NCI-H526 (cell line): ENCODE data around the gene VMAC.

Experiments
- DNase-seq, 2 experiments: peaks; one replicate each; lab custom pipeline; 2025; lab: John Stamatoyannopoulos, UW

VMAC gene

GRCh38 chr19:5929179-5929578 lies 24.5 kb downstream of the VMAC start:
- no peak for DNase-seq

DNA sequence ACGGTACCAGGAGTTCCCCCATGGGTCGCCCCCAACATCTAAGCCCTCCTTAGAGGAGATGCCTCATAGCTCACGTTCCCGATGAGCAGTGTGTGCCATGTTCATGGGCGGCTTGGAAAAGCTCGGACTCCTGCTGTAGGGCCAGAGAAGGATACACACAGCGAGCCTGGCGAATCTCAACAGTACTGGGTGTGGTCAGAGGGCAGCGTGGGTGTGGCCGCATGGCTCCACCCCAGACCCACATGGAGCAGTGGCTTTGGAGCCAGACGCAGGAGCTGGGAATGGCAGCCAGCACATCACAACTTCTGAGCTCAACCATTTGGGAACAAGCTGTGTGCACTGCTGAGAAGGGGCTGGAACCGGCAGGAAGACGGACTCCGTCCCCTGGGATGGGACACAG lies 25.0 kb downstream of the VMAC start:
- no peak for DNase-seq

DNA sequence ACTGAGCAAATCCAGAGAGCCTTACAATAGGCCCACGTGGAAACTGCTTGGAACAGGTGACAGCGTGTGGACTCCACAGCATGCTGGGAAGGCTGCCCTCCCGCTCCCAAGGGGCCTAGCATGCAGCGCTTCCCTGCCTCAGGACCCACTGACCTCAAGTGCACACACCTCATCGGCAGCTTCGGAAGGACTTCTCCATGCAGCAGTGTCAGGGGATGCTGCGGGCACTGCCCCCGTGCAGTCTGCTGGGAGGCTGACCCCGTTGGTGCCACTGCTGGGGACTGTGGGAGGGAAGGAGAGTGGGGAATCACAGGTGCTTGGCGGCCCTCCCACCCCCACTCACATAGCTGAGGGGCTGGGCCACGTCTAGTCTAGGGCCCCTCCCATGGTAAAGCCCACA lies 26.6 kb downstream of the VMAC start:
- DNase-seq: no peak

DNA sequence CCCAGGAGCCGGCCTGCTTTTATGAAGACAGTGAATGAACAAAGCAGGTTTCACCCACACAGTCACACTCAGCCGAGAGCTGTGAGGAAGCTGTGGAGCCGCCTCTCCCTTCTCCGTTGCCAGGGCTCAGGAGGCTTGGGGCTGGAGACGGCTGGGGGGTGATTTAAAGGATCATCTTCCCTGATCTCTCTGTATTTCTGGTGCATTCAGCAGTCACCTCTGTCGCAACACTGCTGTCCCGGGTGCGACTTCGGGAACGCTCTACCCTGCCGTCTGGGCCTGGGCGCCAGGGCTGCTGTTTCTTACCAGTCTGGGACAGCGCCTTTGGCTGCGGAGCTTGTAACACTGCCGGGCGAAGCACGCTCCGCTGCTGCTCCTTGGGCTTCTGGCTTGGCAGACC lies 27.5 kb downstream of the VMAC start:
- no peak for DNase-seq

- DNase-seq: no peak
Observed at GRCh38 chr19:5932609-5933262, 28.1 kb downstream of the VMAC start.

DNA sequence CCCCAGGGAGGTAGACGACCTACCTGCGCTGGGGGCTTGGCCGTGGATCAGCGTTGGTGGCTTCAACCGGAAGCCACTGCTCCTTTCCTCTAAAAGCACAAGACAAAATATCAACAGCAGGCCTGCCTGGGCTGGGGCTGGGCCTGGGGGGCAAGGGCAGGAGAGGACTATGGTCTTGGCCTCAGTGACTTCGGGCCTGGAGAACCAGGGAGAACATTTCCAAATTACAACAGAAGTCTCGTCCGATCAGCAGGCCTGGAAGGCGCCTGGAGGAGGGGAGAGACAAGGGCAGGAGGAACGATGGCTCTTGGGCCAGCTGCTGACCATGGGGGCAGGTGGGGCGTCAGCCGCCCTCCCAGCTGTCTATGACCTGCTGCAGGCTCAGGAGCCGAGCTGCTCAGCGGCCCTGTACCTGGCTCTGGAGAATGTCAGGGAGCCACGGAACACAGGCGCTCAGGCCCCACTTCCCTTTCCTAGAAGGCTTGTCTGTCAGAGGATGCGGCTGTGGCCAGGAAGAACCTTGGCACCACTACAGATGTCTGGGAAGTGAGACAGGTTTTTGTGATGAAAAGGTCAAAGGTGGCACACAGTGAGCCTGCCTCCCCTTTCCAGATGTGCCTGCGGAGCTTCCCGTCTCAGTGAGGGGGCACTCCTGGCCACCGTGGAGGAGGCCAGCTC lies 28.9 kb downstream of the VMAC start:
- no peak for DNase-seq

DNA sequence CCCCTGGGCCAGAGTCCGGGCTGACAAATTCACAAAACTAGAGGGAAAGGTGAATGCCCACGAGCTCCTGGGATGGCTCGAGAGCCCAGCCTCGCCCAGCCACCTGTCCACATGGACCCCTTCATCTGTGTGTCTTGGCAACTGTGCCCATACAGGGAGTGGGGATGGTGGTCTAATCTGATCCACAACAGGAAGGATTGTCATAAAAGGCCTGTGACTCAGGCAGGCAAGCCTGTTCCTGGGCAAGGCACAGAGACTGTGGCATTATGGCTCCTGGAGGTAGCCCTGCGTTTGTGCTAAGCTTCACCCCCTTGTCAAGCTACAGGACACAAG lies 29.4 kb downstream of the VMAC start:
- DNase-seq: no peak

- no peak for DNase-seq
Observed at GRCh38 chr19:5934774-5935472, 30.3 kb downstream of the VMAC start.

DNA sequence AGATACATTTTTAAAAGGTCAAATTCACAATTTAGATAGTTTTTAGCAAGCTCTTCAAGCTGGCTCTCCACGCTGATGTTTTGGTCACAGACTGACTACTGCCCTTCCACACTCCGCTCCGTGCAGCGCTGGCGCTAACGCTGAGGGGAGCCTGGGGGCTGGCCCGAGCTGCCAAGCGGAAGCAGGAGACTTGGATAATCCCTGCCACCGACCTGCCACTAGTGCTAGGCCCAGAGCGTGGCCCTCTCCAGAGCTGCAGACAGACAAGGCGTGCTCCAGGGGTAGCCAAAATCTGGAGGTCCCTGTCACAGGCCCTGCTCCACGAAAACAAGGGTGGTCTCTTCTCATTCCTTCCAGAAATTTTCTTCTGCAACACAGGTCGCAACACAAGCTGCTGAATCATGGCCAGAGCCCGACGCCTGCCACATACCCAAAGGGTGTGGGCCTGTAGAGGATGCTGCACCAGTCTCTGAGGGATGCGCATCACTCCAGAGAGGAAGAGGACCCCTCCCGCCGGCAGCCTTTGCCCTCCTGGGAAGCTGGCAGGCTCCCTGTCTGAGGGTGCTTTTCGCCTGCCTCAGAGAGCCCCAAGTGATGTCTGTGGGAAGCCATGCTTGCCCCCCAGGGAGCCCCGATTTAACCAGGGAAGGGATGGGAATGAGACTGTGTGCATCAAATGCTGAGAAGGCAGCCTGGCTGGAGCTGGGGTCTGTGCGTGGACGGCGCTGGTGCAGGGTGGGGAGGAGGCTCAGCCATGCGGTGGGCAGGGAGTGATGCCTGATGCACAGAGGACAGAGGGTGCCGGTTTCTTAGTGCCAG lies 31.0 kb downstream of the VMAC start:
- no peak for DNase-seq

DNA sequence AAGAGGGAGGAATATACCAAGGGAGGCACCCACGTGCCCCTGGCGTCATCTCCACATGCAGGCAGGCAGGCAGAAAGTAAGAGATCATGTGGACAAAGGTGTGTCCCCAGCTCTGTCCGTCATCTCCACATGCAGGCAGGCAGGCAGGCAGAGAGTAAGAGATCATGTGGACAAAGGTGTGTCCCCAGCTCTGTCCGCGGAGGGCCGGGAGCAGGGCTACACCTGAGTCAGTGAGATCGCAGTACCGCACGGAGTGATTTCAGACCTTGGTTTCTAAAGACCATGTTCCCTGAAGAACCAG lies 31.6 kb downstream of the VMAC start:
- DNase-seq: no peak

GRCh38 chr19:5937550-5937949 lies 32.9 kb downstream of the VMAC start:
- DNase-seq: no peak

DNA sequence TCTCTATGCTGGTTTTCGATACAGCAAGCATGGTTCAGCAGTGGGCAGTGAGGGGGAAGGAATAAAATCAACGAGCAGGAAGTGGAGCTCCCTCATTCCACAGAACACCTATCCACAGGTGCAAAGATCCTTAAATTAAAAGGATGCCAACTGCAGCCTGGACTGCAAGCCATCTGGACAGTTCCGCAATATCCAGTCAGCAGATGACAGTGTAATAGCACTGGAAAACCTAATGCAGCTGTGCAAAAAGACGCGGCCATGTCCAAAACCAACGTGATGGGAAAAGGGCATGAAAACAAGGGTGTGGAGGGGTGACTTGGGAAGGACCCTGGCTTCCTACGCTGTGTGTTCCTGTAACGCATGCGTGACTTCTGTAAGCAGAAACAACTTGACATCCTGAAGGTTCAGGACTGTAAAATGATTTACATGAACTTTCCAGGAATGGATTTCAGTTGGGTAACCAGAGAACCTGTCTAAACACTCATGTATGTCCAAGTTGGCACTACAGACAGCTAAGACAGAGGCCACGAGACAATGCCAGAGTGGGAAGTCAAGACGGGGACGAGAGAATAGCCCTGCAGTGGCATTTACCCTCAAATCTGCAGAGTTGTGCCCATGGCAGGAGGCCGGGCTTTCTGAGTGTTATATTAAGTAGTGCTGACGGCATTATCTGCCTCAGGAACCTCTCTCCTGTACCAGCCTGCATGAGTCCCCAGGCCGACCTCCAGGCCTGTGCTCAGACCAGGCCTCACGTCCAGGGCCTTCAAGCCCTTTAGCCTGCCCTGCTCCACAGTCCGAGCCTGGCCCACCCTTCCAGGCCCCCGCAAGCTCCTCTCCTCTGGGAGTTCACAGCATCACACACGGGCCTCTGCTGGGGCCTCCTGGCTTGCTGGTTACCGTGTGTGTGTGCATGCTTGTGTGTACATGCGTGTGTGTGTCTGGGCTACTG lies 35.9 kb downstream of the VMAC start:
- no peak for DNase-seq

DNA sequence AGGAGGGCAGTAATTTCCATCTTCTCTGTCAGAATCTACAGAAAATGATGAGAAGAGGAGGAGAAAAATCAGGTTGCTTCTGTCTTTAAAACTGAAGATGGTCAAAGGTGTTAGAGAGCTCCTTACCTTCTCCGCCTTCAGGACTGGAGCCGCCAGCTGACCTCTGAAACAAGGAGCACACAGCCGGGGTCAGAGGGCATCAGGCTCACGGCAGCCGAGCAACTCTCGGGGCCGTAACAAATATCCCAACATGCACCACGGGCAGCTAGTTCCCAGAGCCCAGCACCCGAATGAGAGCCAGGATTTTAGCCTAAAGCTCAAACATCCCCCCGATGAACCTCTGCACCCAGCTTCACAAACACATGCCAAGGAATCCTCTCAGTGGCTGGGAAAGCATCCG lies 37.0 kb downstream of the VMAC start:
- no peak for DNase-seq

DNA sequence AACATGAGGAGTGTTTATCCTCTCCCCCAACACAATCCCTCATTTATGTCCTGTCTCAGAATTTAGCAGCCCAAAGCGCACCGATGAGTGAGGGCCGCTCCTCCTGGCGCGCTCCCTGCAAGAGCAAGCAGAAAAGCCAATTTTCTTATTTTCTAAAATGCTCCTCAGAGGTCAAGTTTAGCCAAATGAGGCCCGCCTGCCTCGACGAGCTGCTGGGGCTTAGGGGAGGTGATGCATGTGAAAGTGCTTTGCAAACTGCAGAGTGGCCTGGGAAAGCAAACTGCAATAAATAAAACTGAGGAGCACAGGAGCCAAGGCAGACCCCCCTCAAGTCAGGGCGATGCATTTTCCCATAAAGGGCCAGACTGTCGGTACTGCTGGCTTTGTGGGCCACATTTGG lies 38.4 kb downstream of the VMAC start:
- DNase-seq: no peak

GRCh38 chr19:5943623-5944022 lies 39.0 kb downstream of the VMAC start:
- DNase-seq: no peak

DNA sequence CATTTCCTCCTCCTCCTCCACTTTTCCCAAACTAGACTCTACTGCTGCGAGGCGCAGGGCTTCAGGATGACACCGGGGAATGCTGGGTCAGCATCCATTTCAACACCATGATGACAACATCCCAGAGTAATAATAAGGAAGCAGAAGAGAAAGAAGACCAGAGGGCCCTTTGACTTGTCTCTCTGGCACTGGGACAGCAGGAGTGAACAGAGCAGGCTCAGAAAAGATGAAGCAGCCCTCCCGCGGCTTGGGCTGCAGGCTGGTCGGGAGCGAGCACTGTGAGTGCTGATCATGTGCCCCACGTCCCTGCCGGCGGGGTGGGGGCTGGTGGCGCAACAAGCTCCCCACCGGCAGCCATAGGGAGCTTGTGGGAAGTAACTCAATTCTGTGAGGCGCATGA lies 42.8 kb downstream of the VMAC start:
- DNase-seq: no peak

DNA sequence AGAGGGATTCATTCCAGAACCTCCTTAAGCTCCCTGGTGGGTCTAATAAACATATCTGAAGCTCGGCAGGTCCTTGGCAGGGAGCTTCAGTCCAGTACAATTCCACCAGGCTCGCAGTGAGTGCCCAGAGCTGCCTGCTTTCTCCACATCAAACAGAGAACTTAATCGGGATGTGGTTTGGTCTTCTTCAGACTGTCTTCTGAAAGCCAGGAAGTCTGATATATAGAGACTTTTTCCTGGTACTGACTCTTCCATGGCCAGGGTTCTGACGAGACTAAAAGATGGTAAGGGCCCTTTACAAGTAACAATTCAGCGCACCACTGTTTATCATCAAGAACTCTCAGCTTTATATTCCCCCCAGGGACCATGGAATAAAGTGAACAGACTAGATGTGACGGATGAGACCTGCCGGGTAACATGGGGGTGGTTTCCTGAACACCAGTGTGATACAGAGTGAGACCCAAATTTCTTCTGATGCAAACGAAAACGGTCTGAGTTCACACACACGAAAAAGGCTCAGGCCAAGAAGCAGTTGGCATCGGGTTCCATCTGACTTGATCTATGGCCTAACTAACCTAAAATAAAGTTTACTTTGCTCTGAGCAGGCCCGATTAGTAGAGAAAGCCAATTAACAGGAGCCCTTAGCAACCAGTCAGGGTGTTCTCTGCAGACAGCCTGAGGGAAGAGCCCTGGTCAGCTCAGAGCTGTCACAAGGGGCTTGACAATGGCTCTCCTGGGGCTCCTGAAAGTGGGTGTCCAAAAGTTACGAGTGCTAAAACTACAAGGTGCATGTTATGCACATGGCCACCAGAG lies 44.3 kb downstream of the VMAC start:
- DNase-seq: no peak

DNA sequence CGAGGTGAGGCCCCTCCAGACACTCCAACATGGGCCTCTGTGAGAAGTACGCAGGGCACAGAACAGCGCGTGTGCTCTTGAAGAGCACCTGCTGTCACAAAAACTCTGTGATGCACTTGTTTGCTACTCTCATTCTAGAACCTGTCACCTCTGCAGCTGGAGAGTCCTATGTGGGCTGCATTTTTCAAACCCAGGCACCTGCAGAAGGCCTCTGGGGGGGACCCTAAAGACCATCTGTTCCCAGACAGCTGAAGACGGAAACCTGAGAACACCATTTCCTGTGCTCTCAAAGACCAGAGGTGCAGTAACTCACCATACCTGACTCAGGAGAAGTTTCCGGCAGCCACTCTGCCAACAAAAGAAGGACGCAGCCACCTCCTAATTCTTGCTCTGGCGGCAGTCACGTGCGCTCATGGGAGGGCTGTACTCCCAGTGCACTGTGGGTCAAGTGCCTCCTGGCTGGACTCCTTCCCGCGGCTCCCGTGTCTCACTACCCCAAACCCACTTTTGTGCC lies 45.2 kb downstream of the VMAC start:
- DNase-seq: no peak

DNA sequence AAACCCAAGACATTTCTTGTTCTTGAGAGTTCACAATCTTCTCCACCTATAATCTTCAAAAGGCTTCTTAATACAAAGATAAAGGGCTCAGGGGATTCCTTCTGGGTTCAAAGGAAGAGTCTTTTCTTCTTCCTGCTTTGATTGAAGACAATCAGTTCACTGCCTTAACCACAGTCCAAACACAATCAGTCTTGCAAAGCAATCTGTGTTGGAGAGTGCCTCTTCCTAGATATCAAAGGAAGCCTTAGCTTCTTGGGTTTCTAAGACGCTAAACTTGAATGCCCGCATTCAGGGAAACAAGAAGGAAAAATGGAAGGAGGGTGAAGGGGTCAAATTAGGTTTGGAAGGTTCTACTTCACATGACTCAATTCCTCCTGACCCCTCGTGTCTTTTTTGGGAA lies 46.1 kb downstream of the VMAC start:
- no peak for DNase-seq

GRCh38 chr19:5951338-5951861 lies 46.7 kb downstream of the VMAC start:
- DNase-seq: no peak
